LNCaP clone FGC (cell line): ENCODE results near the gene ZNF830.

Experiments
- DNase-seq: peaks from one replicate; pipeline ENCODE4 v3.0.0-alpha.2; 2011; ENCODE audit warnings: low read depth
- H3K4me3 ChIP-seq: 2 replicates; pipeline ENCODE4 v1.5.1; 2011; ENCODE audit warnings: mild to moderate bottlenecking, low read depth, low read length, control low read depth
- TF ChIP-seq, protein P1 (sequence below): IDR thresholded peaks from 2 replicates; pipeline ENCODE4 v1.5.1; 2012; ENCODE audit warnings: mild to moderate bottlenecking; ENCODE audit not compliant: control insufficient read depth, insufficient read depth; ENCODE audit errors: extremely low read depth

Gene ZNF830

DNA sequence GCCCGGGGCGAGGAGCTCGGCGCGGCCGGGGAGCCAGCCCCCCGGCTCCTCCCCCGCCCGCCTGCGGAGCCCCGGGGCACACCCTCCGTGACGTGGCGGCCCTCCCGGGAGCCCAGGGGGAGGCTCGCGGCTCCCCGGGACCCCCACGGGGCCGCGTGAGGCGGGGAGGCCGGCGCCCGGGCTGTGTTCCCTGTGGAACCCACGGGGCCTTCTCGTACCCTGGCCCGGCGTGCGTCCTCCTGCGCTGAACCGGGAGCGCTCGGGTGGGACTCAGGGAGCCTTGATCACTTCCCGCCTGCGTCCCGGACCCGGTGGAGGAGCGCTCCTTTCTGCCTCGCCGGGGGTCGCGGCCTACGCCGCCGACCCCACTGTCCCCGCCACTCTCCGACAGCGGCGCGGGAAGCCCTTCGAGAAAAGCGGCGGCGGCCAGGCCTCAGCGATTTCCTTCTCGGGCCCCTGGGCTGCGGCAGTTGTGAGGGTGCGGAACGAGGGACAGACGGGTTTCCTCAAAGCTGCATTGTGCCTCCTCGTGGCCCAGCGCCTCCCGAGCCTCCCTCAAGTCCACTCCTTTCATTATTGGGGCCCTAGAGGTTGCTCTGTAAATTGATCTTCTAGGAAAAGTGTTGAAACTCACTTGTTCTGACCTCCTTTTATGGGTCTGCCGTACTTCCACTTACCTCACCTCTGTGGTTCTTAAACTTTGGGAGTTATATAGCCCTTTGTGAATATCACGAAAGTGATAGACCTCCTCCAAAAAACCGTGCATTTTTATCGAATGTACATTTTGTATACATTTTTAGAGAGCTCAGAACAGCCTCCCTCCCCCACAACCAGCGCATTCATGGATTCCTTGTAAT lies 19.6 kb downstream of the ZNF830 start:
- peak overlapping the region; percentile 86 for H3K4me3 ChIP-seq
- DNase-seq, result no peak
- TF ChIP-seq, protein P1, sequence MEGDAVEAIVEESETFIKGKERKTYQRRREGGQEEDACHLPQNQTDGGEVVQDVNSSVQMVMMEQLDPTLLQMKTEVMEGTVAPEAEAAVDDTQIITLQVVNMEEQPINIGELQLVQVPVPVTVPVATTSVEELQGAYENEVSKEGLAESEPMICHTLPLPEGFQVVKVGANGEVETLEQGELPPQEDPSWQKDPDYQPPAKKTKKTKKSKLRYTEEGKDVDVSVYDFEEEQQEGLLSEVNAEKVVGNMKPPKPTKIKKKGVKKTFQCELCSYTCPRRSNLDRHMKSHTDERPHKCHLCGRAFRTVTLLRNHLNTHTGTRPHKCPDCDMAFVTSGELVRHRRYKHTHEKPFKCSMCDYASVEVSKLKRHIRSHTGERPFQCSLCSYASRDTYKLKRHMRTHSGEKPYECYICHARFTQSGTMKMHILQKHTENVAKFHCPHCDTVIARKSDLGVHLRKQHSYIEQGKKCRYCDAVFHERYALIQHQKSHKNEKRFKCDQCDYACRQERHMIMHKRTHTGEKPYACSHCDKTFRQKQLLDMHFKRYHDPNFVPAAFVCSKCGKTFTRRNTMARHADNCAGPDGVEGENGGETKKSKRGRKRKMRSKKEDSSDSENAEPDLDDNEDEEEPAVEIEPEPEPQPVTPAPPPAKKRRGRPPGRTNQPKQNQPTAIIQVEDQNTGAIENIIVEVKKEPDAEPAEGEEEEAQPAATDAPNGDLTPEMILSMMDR, result peak; percentile 21; the same call in 1 of the 2 replicates

DNA sequence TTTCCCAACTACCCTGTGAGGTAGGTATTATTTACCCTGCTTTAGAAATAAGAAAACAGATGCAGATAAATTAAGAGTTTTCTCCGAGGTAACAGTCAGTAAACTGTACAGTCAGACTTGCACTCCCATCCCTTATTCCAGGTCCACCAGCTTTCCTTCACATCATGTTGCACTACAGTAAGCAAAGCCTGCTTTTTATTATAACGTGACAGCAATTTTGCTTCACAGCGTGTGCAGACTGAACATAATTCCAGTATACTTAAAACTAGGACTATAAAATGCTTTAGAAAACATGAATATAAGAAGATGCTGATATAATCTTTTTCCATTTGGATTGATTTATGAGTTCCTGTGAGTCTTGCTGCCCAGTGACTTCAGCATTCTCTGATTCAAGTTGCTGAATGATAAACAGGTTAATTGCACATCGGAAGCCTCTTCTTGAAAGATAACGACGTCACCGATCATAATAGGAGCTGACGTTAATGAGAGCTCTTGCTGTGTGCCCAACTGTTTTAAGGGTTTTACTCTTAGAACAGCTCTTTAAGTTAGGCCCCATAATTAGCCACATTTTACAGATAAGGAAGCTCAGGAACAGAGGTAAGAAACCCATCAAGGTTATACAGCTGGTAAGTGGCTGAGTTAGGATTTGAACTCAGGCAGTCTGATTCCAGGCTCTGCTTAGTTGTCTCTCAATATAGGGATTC lies 20.4 kb downstream of the ZNF830 start:
- no peak for DNase-seq
- H3K4me3 ChIP-seq, result peak overlapping the region; percentile 86
- TF ChIP-seq, protein P1, result no peak

DNA sequence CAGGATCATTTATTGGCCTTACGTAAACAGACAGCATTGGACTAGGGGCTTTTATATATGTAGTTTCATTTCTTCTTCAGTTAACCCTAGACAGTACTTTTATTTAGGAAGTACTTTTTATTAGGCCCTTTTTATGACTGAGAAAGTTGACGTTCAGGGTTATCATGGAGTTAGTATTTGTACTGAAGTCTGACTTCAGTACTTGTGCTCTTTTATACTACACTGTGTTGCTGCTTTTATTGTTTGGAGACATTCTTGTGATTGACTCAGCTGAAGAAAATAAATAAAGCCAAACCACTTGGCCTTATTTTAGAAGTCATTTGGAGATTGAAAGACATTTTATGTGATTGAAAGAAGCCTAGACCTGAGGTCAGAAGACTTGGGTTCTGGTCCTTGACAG lies 25.9 kb downstream of the ZNF830 start:
- TF ChIP-seq, protein P1, result no peak
- no peak for DNase-seq
- no peak overlapping the region for H3K4me3 ChIP-seq

DNA sequence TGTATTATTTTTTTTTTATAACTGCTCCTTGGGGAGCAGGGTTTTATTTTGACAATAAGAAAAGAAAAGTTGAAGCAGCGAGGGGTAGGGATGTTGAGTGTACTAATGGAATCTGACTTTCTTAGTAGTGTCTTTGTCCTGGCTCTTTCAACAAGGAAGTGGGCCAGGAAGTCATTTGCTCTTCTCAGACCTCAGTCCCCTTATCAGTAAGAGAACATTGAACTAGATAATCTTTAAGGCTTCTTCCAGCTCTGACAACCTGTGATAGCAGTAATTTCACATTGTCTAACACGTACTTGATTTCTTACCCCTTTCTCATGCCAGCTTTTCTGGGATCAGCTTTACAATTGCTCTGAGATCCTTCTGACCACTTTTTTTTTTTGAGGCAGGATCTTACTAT lies 27.3 kb downstream of the ZNF830 start:
- DNase-seq, result no peak
- TF ChIP-seq, protein P1, result no peak
- H3K4me3 ChIP-seq, result no peak overlapping the region

DNA sequence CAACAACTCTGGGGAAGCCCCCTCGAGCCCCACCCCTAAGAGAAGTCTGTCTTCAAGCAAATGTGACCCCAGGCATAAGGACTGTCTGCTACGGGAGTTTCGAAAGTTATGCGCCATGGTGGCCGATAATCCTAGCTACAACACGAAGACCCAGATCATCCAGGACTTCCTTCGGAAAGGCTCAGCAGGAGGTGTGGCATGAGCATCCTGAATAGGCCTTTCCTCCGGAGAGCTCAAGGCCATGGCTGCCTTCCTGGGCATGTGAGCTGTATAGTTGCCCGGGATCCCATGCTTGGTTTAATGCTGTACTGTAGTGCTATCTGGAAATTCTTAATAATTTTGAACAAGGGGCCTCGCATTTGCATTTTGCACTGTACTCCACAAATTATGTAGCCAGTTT lies 28.1 kb downstream of the ZNF830 start:
- H3K4me3 ChIP-seq, result no peak overlapping the region
- TF ChIP-seq, protein P1, result no peak
- no peak for DNase-seq

DNA sequence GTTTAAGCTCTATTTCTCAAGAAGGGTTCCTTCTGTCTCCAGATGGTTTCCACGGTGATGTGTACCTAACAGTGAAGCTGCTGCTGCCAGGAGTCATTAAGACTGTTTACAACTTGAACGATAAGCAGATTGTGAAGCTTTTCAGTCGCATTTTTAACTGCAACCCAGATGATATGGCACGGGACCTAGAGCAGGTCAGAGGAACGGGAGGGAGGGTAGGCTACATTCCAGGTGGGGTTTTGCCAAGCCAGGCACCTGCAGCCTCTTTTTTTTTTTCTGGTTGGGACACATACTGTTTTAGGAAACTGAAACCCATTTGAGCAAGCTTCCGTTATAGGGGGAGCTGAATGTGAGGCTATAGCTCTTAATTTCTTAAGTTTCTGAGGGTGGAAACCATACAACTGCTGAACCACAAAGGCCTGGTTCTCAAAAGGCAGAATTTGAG lies 29.6 kb downstream of the ZNF830 start:
- H3K4me3 ChIP-seq, result no peak overlapping the region
- TF ChIP-seq, protein P1, result no peak
- DNase-seq, result peak; percentile 97

DNA sequence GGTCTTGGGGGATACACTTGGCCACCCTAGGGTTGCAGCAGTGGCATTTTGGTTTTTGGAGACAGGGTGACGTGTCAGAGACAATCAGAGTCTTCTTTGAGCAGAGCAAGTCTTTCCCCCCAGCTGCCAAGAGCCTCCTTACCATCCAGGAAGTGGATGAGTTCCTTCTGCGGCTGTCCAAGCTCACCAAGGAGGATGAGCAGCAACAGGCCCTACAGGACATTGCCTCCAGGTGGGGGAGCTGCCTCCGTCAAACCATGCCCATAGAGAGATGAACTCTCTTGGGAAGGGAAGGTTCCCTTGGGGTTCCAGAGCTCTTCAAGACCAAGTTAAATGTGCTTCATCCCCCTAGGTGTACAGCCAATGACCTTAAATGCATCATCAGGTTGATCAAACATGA lies 30.3 kb downstream of the ZNF830 start:
- TF ChIP-seq, protein P1, result no peak
- DNase-seq, result no peak
- no peak overlapping the region for H3K4me3 ChIP-seq
